Measurements from ENCODE around the gene EMID1. TPM values are rescaled to one million over a fixed set of nuclear protein-coding genes. Genes with fewer than 3 reads are reported as not detected.

EMID1 gene
- total RNA-seq, 2 experiments from 2014 or later = not detected

GRCh38 chr22:29263791-29264276 is 58.1 kb downstream of the EMID1 start:
- intact Hi-C loops (cut with micrococcal nuclease; ENCODE audit: unreplicated experiment) = loop anchor here (10.0 kb wide), 2 partner anchors 519 to 1161 kb away; partner anchors contain the start of genes CHEK2, HSCB and MTFP1
- CTCF ChIA-PET (ENCODE audit: unreplicated experiment) = no interaction called here
- no peak for DNase-seq (ENCODE audit: low spot score)

GRCh38 chr22:29265305-29265704 is 59.6 kb downstream of the EMID1 start:
- no peak for TF ChIP-seq CTCF (conservative IDR thresholded peaks at IDR 0.05; ENCODE audit: low read length)
- TF ChIP-seq EZH2phosphoT487 (IDR thresholded peaks at IDR 0.05; ENCODE audit: borderline replicate concordance, low read depth, low read length) = no peak
- POLR2A ChIA-PET = no interaction called here
- BruUV-seq (replicated peaks) = no TSS peak
- Histone ChIP-seq H3K27ac (ENCODE audit: low read depth, low read length, poor library complexity, severe bottlenecking) (no peak overlapping the region), H4K20me1 (ENCODE audit: insufficient read depth, low read length) (peaks cover 16% of the 10 kb centered on the region), H3K79me2 (ENCODE audit: insufficient read depth, low read depth, low read length) (peaks cover 42% of the 10 kb centered on the region), H3K36me3 (ENCODE audit: insufficient read depth, low read length) (peaks cover 47% of the 10 kb centered on the region), H3K4me2 (ENCODE audit: low read length) (no peak overlapping the region), H3K4me1 (ENCODE audit: insufficient read depth, low read length, poor library complexity, severe bottlenecking) (peaks cover 17% of the 10 kb centered on the region), H3K9me3 (ENCODE audit: low read length) (no peaks in the 10 kb centered on the region), H3K4me3 (ENCODE audit: low read depth, low read length, poor library complexity, severe bottlenecking) (no peak overlapping the region), H3K9me2 (ENCODE audit: insufficient read depth, low read length) (no peaks in the 10 kb centered on the region), H2AFZ (ENCODE audit: low read length) (no peak overlapping the region)
- DNase-seq (ENCODE audit: low spot score) = no peak
- intact Hi-C loops (cut with micrococcal nuclease; ENCODE audit: unreplicated experiment) = loop anchor here (5.0 to 10.0 kb wide), 3 partner anchors 82 to 1159 kb away; partner anchors contain the start of genes CHEK2, HSCB and MTFP1
- CTCF ChIA-PET (ENCODE audit: unreplicated experiment) = no interaction called here

More at GRCh38 chr22:29263791-29264276, 58.1 kb downstream of the EMID1 start:
- Histone ChIP-seq H2AFZ (ENCODE audit: low read length) (no peak overlapping the region), H3K79me2 (ENCODE audit: insufficient read depth, low read depth, low read length) (peaks cover 27% of the 10 kb centered on the region), H3K4me1 (ENCODE audit: insufficient read depth, low read length, poor library complexity, severe bottlenecking) (peaks cover 11% of the 10 kb centered on the region), H3K36me3 (ENCODE audit: insufficient read depth, low read length) (peaks cover 33% of the 10 kb centered on the region), H3K9me3 (ENCODE audit: low read length) (no peaks in the 10 kb centered on the region), H4K20me1 (ENCODE audit: insufficient read depth, low read length) (peaks cover 2% of the 10 kb centered on the region; the same call in 1 of the 2 replicates), H3K4me3 (ENCODE audit: low read depth, low read length, poor library complexity, severe bottlenecking) (no peak overlapping the region), H3K27ac (ENCODE audit: low read depth, low read length, poor library complexity, severe bottlenecking) (no peak overlapping the region), H3K4me2 (ENCODE audit: low read length) (no peak overlapping the region), H3K9me2 (ENCODE audit: insufficient read depth, low read length) (no peaks in the 10 kb centered on the region)
- BruUV-seq (replicated peaks) = no TSS peak
- POLR2A ChIA-PET = no interaction called here
- TF ChIP-seq CTCF (conservative IDR thresholded peaks at IDR 0.05; ENCODE audit: low read length) (no peak), EZH2phosphoT487 (IDR thresholded peaks at IDR 0.05; ENCODE audit: borderline replicate concordance, low read depth, low read length) (no peak)

GRCh38 chr22:29265929-29266328 is 60.2 kb downstream of the EMID1 start:
- no peak for DNase-seq (ENCODE audit: low spot score)
- TF ChIP-seq CTCF (conservative IDR thresholded peaks at IDR 0.05; ENCODE audit: low read length) (no peak), EZH2phosphoT487 (IDR thresholded peaks at IDR 0.05; ENCODE audit: borderline replicate concordance, low read depth, low read length) (no peak)
- H3K4me1 ChIP-seq (ENCODE audit: insufficient read depth, low read length, poor library complexity, severe bottlenecking) = peaks cover 23% of the 10 kb centered on the region
- H3K9me2 ChIP-seq (ENCODE audit: insufficient read depth, low read length) = no peaks in the 10 kb centered on the region
- ChIA-PET CTCF (ENCODE audit: unreplicated experiment) (no interaction called here), POLR2A (no interaction called here)
- intact Hi-C loops (cut with micrococcal nuclease; ENCODE audit: unreplicated experiment) = loop anchor here (5.0 to 10.0 kb wide), 3 partner anchors 81 to 1159 kb away; partner anchors contain the start of genes CHEK2, HSCB and MTFP1
- H3K4me2 ChIP-seq (ENCODE audit: low read length) = peak overlapping the region; percentile 80
- H3K79me2 ChIP-seq (ENCODE audit: insufficient read depth, low read depth, low read length) = peaks cover 48% of the 10 kb centered on the region
- peaks cover 54% of the 10 kb centered on the region for H3K36me3 ChIP-seq (ENCODE audit: insufficient read depth, low read length)
- no peak overlapping the region for H3K27ac ChIP-seq (ENCODE audit: low read depth, low read length, poor library complexity, severe bottlenecking)
- peak overlapping the region; percentile 92 for H3K4me3 ChIP-seq (ENCODE audit: low read depth, low read length, poor library complexity, severe bottlenecking)
- no peaks in the 10 kb centered on the region for H3K9me3 ChIP-seq (ENCODE audit: low read length)
- H2AFZ ChIP-seq (ENCODE audit: low read length) = no peak overlapping the region
- H4K20me1 ChIP-seq (ENCODE audit: insufficient read depth, low read length) = peaks cover 22% of the 10 kb centered on the region
- BruUV-seq (replicated peaks) = no TSS peak
